DMS53 treated with DMSO at 0.1 percent for 48 hours (cell line): ENCODE results near the gene SASS6.
"Not testable (repeated sequence)": the region's sequence is repeated elsewhere in the genome, so short reads cannot be mapped to it uniquely, and the experiment has no call there.

Experiments
- DNase-seq: peaks from one replicate; lab custom pipeline; 2025; ENCODE audit not compliant: unreplicated experiment; lab: John Stamatoyannopoulos, UW

Gene SASS6

DNA sequence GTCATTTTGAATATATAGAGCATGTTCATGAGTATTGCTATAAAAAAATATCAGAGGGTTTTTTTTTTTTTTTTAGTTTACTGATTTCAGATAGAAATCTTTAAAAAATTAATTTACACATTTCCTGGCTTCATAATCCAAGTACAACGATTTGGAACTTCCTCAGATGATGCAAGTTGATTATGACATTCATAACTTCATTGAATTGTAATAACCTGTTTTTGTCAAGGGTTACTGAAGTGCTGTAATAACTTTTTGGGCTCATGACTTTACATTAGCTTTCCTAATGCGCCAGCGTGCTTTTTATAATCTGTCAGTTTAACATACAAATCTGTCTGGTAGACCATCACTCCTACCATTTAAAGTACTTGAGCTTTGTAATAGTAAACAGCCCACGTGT, 81.3 kb downstream of the SASS6 start:
- no peak for DNase-seq

GRCh38 chr1:100050139-100050538, 82.6 kb downstream of the SASS6 start:
- no peak for DNase-seq

DNA sequence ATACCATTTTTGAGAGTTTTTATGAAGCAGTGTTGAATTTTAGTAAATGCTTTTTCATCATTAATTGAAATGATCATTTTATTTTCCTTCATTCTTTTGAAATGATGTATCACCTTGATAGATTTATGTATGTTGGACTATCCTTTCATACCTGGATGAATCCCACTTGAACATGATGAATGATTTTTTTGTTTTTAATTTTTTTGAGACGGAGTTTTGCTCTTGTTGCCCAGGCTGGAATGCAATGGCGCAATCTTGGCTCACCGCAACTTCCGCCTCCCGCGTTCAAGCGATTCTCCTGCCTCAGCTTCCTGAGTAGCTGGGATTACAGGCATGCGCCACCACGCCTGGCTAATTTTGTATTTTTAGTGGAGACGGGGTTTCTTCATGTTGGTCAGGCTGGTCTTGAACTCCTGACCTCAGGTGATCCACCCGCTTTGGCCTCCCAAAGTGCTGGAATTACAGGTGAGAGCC, 85.5 kb downstream of the SASS6 start:
- DNase-seq = not testable (repeated sequence)

DNA sequence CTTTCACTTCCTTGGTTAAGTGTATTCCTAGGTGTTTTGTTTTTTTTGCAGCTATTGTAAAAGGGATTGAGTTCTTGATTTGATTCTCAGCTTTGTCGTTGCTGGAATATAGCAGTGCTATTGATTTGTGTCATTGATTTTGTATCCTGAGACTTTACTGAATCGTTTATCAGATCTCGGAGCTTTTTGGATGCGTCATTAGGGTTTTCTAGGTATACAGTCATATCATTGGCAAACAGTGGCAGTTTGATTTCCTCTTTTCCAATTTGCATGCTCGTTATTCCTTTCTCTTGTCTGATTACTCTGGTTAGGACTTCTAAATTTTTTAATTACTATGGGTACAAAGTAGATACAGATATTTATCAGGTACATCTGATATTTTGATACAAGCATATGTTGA, 87.5 kb downstream of the SASS6 start:
- no peak for DNase-seq

DNA sequence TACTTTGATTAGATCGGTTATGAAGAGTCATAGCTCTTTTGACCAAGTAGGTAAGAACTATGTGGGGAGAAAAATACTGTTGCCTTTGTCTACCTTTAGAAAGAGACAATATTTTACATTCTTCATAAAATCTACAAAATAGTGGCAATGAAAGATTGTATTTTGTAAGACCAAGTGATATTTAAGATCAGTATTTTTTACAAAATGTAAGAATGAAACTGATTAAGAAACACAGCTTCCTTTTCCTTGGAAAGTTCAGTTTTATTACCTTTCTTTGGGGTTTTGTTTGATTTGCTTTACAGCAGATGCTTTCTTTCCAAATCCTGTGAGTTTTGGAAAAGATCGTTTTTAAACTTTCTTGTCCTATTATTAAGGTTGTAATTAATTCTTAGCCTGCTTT, 93.1 kb downstream of the SASS6 start:
- no peak for DNase-seq

GRCh38 chr1:100038660-100039287, 94.0 kb downstream of the SASS6 start:
- DNase-seq = peak; percentile 53

- DNase-seq = peak; percentile 82
Observed at GRCh38 chr1:100037927-100038659, 94.6 kb downstream of the SASS6 start.

- DNase-seq = no peak
Observed at GRCh38 chr1:100037656-100037926, 95.1 kb downstream of the SASS6 start.

- peak; percentile 71 for DNase-seq
Observed at GRCh38 chr1:100036718-100037655, 95.7 kb downstream of the SASS6 start.

GRCh38 chr1:100035214-100035613, 97.5 kb downstream of the SASS6 start:
- DNase-seq = no peak

- peak; percentile 25 for DNase-seq
Observed at GRCh38 chr1:100034470-100034869, 98.3 kb downstream of the SASS6 start.
